ENCODE measurements around the gene TEX51.

TEX51 gene

GRCh38 chr2:126902152-126902835 is 3.6 kb downstream of the TEX51 start:
- no peak overlapping the region for H3K4me3 ChIP-seq (ENCODE audit: control insufficient read depth, low read depth, low read length)
- TF ChIP-seq CTCF (conservative IDR thresholded peaks at IDR 0.05; ENCODE audit: control insufficient read depth, insufficient read depth, low read depth, low read length), result no peak
- no peak for DNase-seq (ENCODE audit: low read depth)

GRCh38 chr2:126902859-126903258 is 4.2 kb downstream of the TEX51 start:
- no peak for DNase-seq (ENCODE audit: low read depth)
- no peak overlapping the region for H3K4me3 ChIP-seq (ENCODE audit: control insufficient read depth, low read depth, low read length)
- no peak for TF ChIP-seq CTCF (conservative IDR thresholded peaks at IDR 0.05; ENCODE audit: control insufficient read depth, insufficient read depth, low read depth, low read length)

- no peak overlapping the region for H3K4me3 ChIP-seq (ENCODE audit: control insufficient read depth, low read depth, low read length)
- no peak for TF ChIP-seq CTCF (conservative IDR thresholded peaks at IDR 0.05; ENCODE audit: control insufficient read depth, insufficient read depth, low read depth, low read length)
- DNase-seq (ENCODE audit: low read depth), result no peak
Measured at GRCh38 chr2:126905991-126906390, 7.3 kb downstream of the TEX51 start.

GRCh38 chr2:126906781-126907180 is 8.1 kb downstream of the TEX51 start:
- H3K4me3 ChIP-seq (ENCODE audit: control insufficient read depth, low read depth, low read length), result no peak overlapping the region
- no peak for TF ChIP-seq CTCF (conservative IDR thresholded peaks at IDR 0.05; ENCODE audit: control insufficient read depth, insufficient read depth, low read depth, low read length)
- no peak for DNase-seq (ENCODE audit: low read depth)

- H3K4me3 ChIP-seq (ENCODE audit: control insufficient read depth, low read depth, low read length), result no peak overlapping the region
- DNase-seq (ENCODE audit: low read depth), result no peak
- no peak for TF ChIP-seq CTCF (conservative IDR thresholded peaks at IDR 0.05; ENCODE audit: control insufficient read depth, insufficient read depth, low read depth, low read length)
Measured at GRCh38 chr2:126907671-126908070, 9.0 kb downstream of the TEX51 start.

- H3K4me3 ChIP-seq (ENCODE audit: control insufficient read depth, low read depth, low read length), result no peak overlapping the region
- no peak for TF ChIP-seq CTCF (conservative IDR thresholded peaks at IDR 0.05; ENCODE audit: control insufficient read depth, insufficient read depth, low read depth, low read length)
- no peak for DNase-seq (ENCODE audit: low read depth)
Measured at GRCh38 chr2:126908721-126909177, 10.1 kb downstream of the TEX51 start.
